Neural progenitor cell (in vitro differentiated cells): ENCODE data around the gene ATP1A3. TPM values are rescaled to one million over a fixed set of nuclear protein-coding genes. Genes with fewer than 3 reads are reported as not detected.

ENCODE experiments used
- DNase-seq: peaks from one replicate; pipeline ENCODE4 v3.0.0-alpha.2; 2016; ENCODE audit warnings: low spot score
- H2AFZ ChIP-seq: fragments of 200-600 bp; sonication (generic); replicated peaks from 2 replicates; pipeline ENCODE4 v1.6.1; 2016; ENCODE audit warnings: antibody characterized with exemption
- H3F3A ChIP-seq: fragments of 200-600 bp; sonication (generic); 2 replicates; pipeline ENCODE4 v1.6.1; 2016; ENCODE audit warnings: antibody characterized with exemption, low read depth
- H3K27ac ChIP-seq: fragments of 200-600 bp; sonication (generic); 2 replicates; pipeline ENCODE4 v1.5.1; 2016; ENCODE audit warnings: mild to moderate bottlenecking
- H3K27me3 ChIP-seq: fragments of 200-600 bp; sonication (generic); 2 replicates; pipeline ENCODE4 v1.6.1; 2016; ENCODE audit warnings: mild to moderate bottlenecking, moderate library complexity
- H3K36me3 ChIP-seq: fragments of 200-600 bp; sonication (generic); 2 replicates; pipeline ENCODE4 v1.5.1; 2016
- H3K4me1 ChIP-seq: fragments of 200-600 bp; sonication (generic); 2 replicates; pipeline ENCODE4 v1.6.1; 2016; ENCODE audit warnings: mixed run types
- H3K4me2 ChIP-seq: fragments of 200-600 bp; sonication (generic); 2 replicates; pipeline ENCODE4 v1.6.1; 2016
- H3K4me3 ChIP-seq: fragments of 200-600 bp; sonication (generic); 2 replicates; pipeline ENCODE4 v1.5.1; 2016
- H3K79me2 ChIP-seq: fragments of 200-600 bp; sonication (generic); 2 replicates; pipeline ENCODE4 v1.6.1; 2016; ENCODE audit warnings: low read depth
- H3K9ac ChIP-seq: fragments of 200-600 bp; sonication (generic); 2 replicates; pipeline ENCODE4 v1.6.1; 2016
- H3K9me3 ChIP-seq: fragments of 200-600 bp; sonication (generic); 2 replicates; pipeline ENCODE4 v1.5.1; 2016; ENCODE audit warnings: low read depth
- H4K20me1 ChIP-seq: fragments of 200-600 bp; sonication (generic); 2 replicates; pipeline ENCODE4 v1.6.1; 2016; ENCODE audit warnings: low read depth
- H3K27ac Mint-ChIP-seq: 3 replicates; pipeline ENCODE4 v1.8.0; 2021; ENCODE audit warnings: mixed read lengths
- H3K27me3 Mint-ChIP-seq: 2 replicates; pipeline ENCODE4 v1.8.0; 2022; ENCODE audit warnings: low read depth, mild to moderate bottlenecking, inconsistent platforms, moderate library complexity, mixed read lengths; ENCODE audit not compliant: insufficient read depth
- H3K36me3 Mint-ChIP-seq: 3 replicates; pipeline ENCODE4 v1.8.0; 2021; ENCODE audit warnings: mixed read lengths
- H3K4me1 Mint-ChIP-seq: 3 replicates; pipeline ENCODE4 v1.8.0; 2021; ENCODE audit warnings: mixed read lengths
- H3K4me3 Mint-ChIP-seq: 3 replicates; pipeline ENCODE4 v1.8.0; 2021; ENCODE audit warnings: mild to moderate bottlenecking, moderate library complexity, mixed read lengths
- H3K9me3 Mint-ChIP-seq: 3 replicates; pipeline ENCODE4 v1.8.0; 2020; ENCODE audit warnings: mixed read lengths
- EZH2 ChIP-seq: fragments of 200-600 bp; sonication (generic); IDR thresholded peaks from 2 replicates; pipeline ENCODE4 v1.6.1; 2017; ENCODE audit warnings: antibody characterized with exemption, mild to moderate bottlenecking, moderate library complexity
- EZH2phosphoT487 ChIP-seq: fragments of 200-600 bp; sonication (generic); IDR thresholded peaks from 2 replicates; pipeline ENCODE4 v1.6.1; 2017; ENCODE audit warnings: antibody characterized with exemption
- total RNA-seq: library from RNA; depleted of rRNA; stranded (reverse); fragments of >200 nt; gene quantifications from 2 replicates; pipeline ENCODE4 v1.2.3, GENCODE V29; 2015; ENCODE audit warnings: low replicate concordance
- TF ChIP-seq, protein P1 (sequence below): fragments of 200-600 bp; sonication (generic); IDR thresholded peaks from 2 replicates; pipeline ENCODE4 v1.5.1; 2017; ENCODE audit warnings: antibody characterized with exemption, mild to moderate bottlenecking

ATP1A3 gene
- total RNA-seq, 1 donor from 2014 or later = not detected

DNA sequence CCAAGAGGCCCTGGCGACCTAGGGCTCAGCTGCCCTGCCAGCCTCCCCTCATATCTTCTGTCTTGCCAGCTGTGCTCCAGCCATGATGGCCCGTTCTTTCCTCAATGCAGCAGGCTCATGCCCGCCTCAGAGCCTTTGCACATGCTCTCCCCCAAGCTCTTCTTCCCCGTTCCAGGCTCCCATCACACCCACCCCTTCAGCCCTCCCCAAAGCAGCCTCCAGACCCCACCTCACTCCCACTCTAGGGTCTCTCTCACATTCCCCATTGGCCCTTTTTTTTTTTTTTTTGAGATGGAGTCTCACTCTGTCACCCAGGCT lies 29.9 kb upstream of the ATP1A3 start:
- H3K27ac Mint-ChIP-seq = no peak overlapping the region
- peaks cover 4% of the 10 kb centered on the region for H3K36me3 Mint-ChIP-seq
- H3K9ac ChIP-seq = no peak overlapping the region
- H3K36me3 ChIP-seq = no peaks in the 10 kb centered on the region
- no peaks in the 10 kb centered on the region for H3K4me1 ChIP-seq
- DNase-seq = no peak
- no peak overlapping the region for H3K4me3 Mint-ChIP-seq
- peaks cover 12% of the 10 kb centered on the region for H3K27me3 Mint-ChIP-seq
- TF ChIP-seq, protein P1, sequence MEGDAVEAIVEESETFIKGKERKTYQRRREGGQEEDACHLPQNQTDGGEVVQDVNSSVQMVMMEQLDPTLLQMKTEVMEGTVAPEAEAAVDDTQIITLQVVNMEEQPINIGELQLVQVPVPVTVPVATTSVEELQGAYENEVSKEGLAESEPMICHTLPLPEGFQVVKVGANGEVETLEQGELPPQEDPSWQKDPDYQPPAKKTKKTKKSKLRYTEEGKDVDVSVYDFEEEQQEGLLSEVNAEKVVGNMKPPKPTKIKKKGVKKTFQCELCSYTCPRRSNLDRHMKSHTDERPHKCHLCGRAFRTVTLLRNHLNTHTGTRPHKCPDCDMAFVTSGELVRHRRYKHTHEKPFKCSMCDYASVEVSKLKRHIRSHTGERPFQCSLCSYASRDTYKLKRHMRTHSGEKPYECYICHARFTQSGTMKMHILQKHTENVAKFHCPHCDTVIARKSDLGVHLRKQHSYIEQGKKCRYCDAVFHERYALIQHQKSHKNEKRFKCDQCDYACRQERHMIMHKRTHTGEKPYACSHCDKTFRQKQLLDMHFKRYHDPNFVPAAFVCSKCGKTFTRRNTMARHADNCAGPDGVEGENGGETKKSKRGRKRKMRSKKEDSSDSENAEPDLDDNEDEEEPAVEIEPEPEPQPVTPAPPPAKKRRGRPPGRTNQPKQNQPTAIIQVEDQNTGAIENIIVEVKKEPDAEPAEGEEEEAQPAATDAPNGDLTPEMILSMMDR = no peak
- TF ChIP-seq EZH2 (no peak), EZH2phosphoT487 (no peak)
- H3K4me3 ChIP-seq = no peak overlapping the region
- no peaks in the 10 kb centered on the region for H3K27me3 ChIP-seq
- peaks cover 15% of the 10 kb centered on the region for H4K20me1 ChIP-seq
- H3K9me3 Mint-ChIP-seq = no peaks in the 10 kb centered on the region
- H3K27ac ChIP-seq = no peak overlapping the region
- H2AFZ ChIP-seq = no peak overlapping the region
- H3F3A ChIP-seq = no peaks in the 10 kb centered on the region
- no peaks in the 10 kb centered on the region for H3K9me3 ChIP-seq
- H3K79me2 ChIP-seq = no peaks in the 10 kb centered on the region
- H3K4me1 Mint-ChIP-seq = peaks cover 3% of the 10 kb centered on the region
- no peak overlapping the region for H3K4me2 ChIP-seq

DNA sequence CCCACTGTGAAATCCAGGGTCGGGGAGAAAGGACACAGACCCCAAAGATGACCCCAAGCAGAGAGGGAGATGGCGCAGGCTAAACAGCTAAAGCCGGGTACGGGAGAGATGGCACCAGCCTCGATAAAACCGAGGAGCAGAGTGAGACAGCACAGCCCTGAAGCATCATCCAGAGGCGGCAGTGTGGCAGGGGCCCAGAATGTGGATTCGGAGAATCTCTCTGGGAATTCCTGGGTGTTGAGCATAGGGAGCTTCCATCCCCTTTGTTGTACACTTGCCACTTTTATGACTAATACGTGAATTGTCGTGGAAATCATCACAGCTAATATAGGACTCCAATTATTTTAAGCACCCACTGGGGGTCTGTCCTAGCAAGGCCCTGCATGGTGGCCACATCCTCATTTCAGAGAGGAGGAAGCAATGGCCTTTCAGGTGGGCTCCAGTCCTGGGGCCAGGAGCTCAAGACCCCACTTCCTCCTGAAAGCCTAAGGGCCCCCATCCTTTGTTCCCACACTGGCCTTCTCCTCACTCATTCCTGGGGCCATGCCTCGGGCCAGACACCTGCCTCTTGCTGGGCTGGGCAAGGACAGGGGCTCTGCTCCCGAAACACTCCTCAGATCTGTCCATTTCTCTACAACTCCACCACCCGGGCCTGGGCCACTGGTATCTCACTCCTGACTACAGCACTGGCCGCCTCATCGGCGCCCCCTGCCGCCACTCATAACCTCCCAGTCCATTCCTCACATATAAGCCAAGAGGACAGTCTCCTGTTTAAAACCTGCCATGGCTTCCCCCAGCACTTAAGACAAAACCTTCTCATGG lies 29.3 kb upstream of the ATP1A3 start:
- H3K27me3 Mint-ChIP-seq = peaks cover 12% of the 10 kb centered on the region
- no peaks in the 10 kb centered on the region for H3K36me3 ChIP-seq
- H3K27ac ChIP-seq = no peak overlapping the region
- H3K9me3 ChIP-seq = no peaks in the 10 kb centered on the region
- H3K4me1 Mint-ChIP-seq = peaks cover 3% of the 10 kb centered on the region
- H3K27me3 ChIP-seq = no peaks in the 10 kb centered on the region
- peaks cover 4% of the 10 kb centered on the region for H3K36me3 Mint-ChIP-seq
- H3K4me3 Mint-ChIP-seq = no peak overlapping the region
- DNase-seq = peak; percentile 55
- no peak overlapping the region for H3K9ac ChIP-seq
- H3K4me1 ChIP-seq = no peaks in the 10 kb centered on the region
- H3K9me3 Mint-ChIP-seq = no peaks in the 10 kb centered on the region
- H3F3A ChIP-seq = no peaks in the 10 kb centered on the region
- H3K4me2 ChIP-seq = no peak overlapping the region
- no peak overlapping the region for H3K27ac Mint-ChIP-seq
- H3K79me2 ChIP-seq = no peaks in the 10 kb centered on the region
- H2AFZ ChIP-seq = no peak overlapping the region
- H3K4me3 ChIP-seq = no peak overlapping the region
- TF ChIP-seq, protein P1 = peak; percentile 57
- TF ChIP-seq EZH2phosphoT487 = no peak
- peaks cover 15% of the 10 kb centered on the region for H4K20me1 ChIP-seq

DNA sequence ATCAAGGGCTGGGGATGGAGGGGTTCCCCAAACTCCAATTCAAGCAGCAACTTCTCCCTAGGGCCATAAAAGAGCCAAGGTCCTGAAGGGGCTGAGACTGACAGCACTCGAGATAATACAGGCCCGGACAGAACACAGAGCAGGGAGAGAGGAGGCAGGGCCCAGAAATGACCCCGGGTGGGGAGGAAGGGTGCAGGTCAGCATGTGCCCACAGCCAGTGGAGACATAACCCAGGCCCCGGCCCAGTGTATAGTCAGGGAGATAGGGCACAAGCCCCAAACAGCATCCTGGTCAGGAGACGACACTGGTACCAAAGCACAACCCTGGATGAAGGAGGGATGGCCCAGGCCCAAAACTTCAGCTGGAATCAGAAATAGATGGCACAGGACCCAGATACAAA lies 28.6 kb upstream of the ATP1A3 start:
- Histone ChIP-seq H3K27me3 (no peaks in the 10 kb centered on the region), H3K79me2 (no peaks in the 10 kb centered on the region), H3K4me3 (no peak overlapping the region), H3K9me3 (no peaks in the 10 kb centered on the region), H3K9ac (no peak overlapping the region), H3K27ac (no peak overlapping the region), H3F3A (no peaks in the 10 kb centered on the region), H2AFZ (no peak overlapping the region), H3K36me3 (no peaks in the 10 kb centered on the region), H3K4me2 (no peak overlapping the region), H4K20me1 (peaks cover 10% of the 10 kb centered on the region), H3K4me1 (no peaks in the 10 kb centered on the region)
- Mint-ChIP-seq H3K9me3 (no peaks in the 10 kb centered on the region), H3K27ac (no peak overlapping the region), H3K27me3 (peaks cover 13% of the 10 kb centered on the region), H3K4me3 (no peak overlapping the region), H3K4me1 (peaks cover 3% of the 10 kb centered on the region), H3K36me3 (peaks cover 4% of the 10 kb centered on the region)
- TF ChIP-seq EZH2phosphoT487 = no peak
- TF ChIP-seq EZH2 = no peak
- TF ChIP-seq, protein P1 = no peak
- DNase-seq = no peak
